ENCODE data around the gene PAFAH1B2.

PAFAH1B2 gene

GRCh38 chr11:117210620-117211019, 66.5 kb downstream of the PAFAH1B2 start:
- in situ Hi-C loops (cut with MboI; ENCODE audit: low sequenced_read_pairs, unreplicated experiment), result no loop called here
- no peak for DNase-seq (ENCODE audit: low spot score)
- no peak for TF ChIP-seq CTCF (IDR thresholded peaks at IDR 0.05; ENCODE audit: borderline replicate concordance, control extremely low read depth, extremely low read depth, insufficient read depth, missing control alignments)

- in situ Hi-C loops (cut with MboI; ENCODE audit: low sequenced_read_pairs, unreplicated experiment), result no loop called here
- no peak for TF ChIP-seq CTCF (IDR thresholded peaks at IDR 0.05; ENCODE audit: borderline replicate concordance, control extremely low read depth, extremely low read depth, insufficient read depth, missing control alignments)
Measured at GRCh38 chr11:117212697-117213355, 68.7 kb downstream of the PAFAH1B2 start.

GRCh38 chr11:117214404-117215110, 70.5 kb downstream of the PAFAH1B2 start:
- TF ChIP-seq CTCF (IDR thresholded peaks at IDR 0.05; ENCODE audit: borderline replicate concordance, control extremely low read depth, extremely low read depth, insufficient read depth, missing control alignments), result no peak
- no peak for DNase-seq (ENCODE audit: low spot score)
- in situ Hi-C loops (cut with MboI; ENCODE audit: low sequenced_read_pairs, unreplicated experiment), result no loop called here

More at GRCh38 chr11:117212697-117213355, 68.7 kb downstream of the PAFAH1B2 start:
- no peak for DNase-seq (ENCODE audit: low spot score)

- in situ Hi-C loops (cut with MboI; ENCODE audit: low sequenced_read_pairs, unreplicated experiment), result no loop called here
- DNase-seq (ENCODE audit: low spot score), result no peak
- no peak for TF ChIP-seq CTCF (IDR thresholded peaks at IDR 0.05; ENCODE audit: borderline replicate concordance, control extremely low read depth, extremely low read depth, insufficient read depth, missing control alignments)
Measured at GRCh38 chr11:117217141-117218084, 73.3 kb downstream of the PAFAH1B2 start.

- no peak for TF ChIP-seq CTCF (IDR thresholded peaks at IDR 0.05; ENCODE audit: borderline replicate concordance, control extremely low read depth, extremely low read depth, insufficient read depth, missing control alignments)
- in situ Hi-C loops (cut with MboI; ENCODE audit: low sequenced_read_pairs, unreplicated experiment), result no loop called here
- no peak for DNase-seq (ENCODE audit: low spot score)
Measured at GRCh38 chr11:117218133-117218915, 74.2 kb downstream of the PAFAH1B2 start.
